GM23338 (cell line): ENCODE measurements around the gene MBL2. TPM values are rescaled to one million over a fixed set of nuclear protein-coding genes. Genes with fewer than 3 reads are reported as not detected.

ENCODE experiments used
- ATAC-seq: fragments of 200-7000 bp; cut with Tn5 transposase; 3 replicates; pipeline ENCODE4 v1.9.1; 2020
- DNase-seq: peaks from one replicate; pipeline ENCODE4 v3.0.0-alpha.2; 2015; ENCODE audit warnings: low spot score
- H2AFZ ChIP-seq: fragments of 200-600 bp; sonication (generic); 2 replicates; pipeline ENCODE4 v1.8.0; 2016; ENCODE audit warnings: antibody characterized with exemption, mild to moderate bottlenecking, moderate library complexity
- H3F3A ChIP-seq: fragments of 200-600 bp; sonication (generic); replicated peaks from 2 replicates; pipeline ENCODE4 v1.8.0; 2017; ENCODE audit warnings: antibody characterized with exemption, mixed run types, low read depth
- H3K27ac ChIP-seq: fragments of 200-600 bp; sonication (generic); 2 replicates; pipeline ENCODE4 v1.6.1; 2016; ENCODE audit warnings: low read depth
- H3K27me3 ChIP-seq: fragments of 200-600 bp; sonication (generic); 2 replicates; pipeline ENCODE4 v1.8.0; 2016; ENCODE audit warnings: mild to moderate bottlenecking, mixed run types, moderate library complexity; ENCODE audit not compliant: insufficient read depth
- H3K36me3 ChIP-seq: fragments of 200-600 bp; sonication (generic); 2 replicates; pipeline ENCODE4 v1.8.0; 2016; ENCODE audit warnings: mild to moderate bottlenecking; ENCODE audit not compliant: insufficient read depth
- H3K4me1 ChIP-seq: fragments of 200-600 bp; sonication (generic); 2 replicates; pipeline ENCODE4 v1.8.0; 2016; ENCODE audit warnings: mild to moderate bottlenecking, moderate library complexity; ENCODE audit not compliant: insufficient read depth
- H3K4me2 ChIP-seq: fragments of 200-600 bp; sonication (generic); 2 replicates; pipeline ENCODE4 v1.7.1; 2017; ENCODE audit warnings: mixed run types
- H3K4me3 ChIP-seq: fragments of 200-600 bp; sonication (generic); 2 replicates; pipeline ENCODE4 v1.6.1; 2016; ENCODE audit warnings: mixed run types
- H3K79me2 ChIP-seq: fragments of 200-600 bp; sonication (generic); replicated peaks from 2 replicates; pipeline ENCODE4 v1.8.0; 2017; ENCODE audit warnings: mild to moderate bottlenecking; ENCODE audit not compliant: insufficient read depth
- H3K9me2 ChIP-seq: fragments of 200-600 bp; sonication (generic); 2 replicates; pipeline ENCODE4 v1.8.0; 2017; ENCODE audit not compliant: insufficient read depth
- H4K20me1 ChIP-seq: fragments of 200-600 bp; sonication (generic); replicated peaks from 2 replicates; pipeline ENCODE4 v1.8.0; 2017; ENCODE audit warnings: mild to moderate bottlenecking; ENCODE audit not compliant: insufficient read depth
- H3K27ac Mint-ChIP-seq: 2 replicates; pipeline ENCODE4 v1.8.0; 2020; ENCODE audit warnings: inconsistent platforms, mild to moderate bottlenecking, moderate library complexity, mixed read lengths
- H3K27me3 Mint-ChIP-seq: 3 replicates; pipeline ENCODE4 v1.8.0; 2022; ENCODE audit warnings: low read depth, mild to moderate bottlenecking, moderate library complexity, mixed read lengths, inconsistent platforms; ENCODE audit not compliant: insufficient read depth, poor library complexity
- H3K36me3 Mint-ChIP-seq: 3 replicates; pipeline ENCODE4 v1.8.0; 2021; ENCODE audit warnings: low read depth, mild to moderate bottlenecking, inconsistent platforms, moderate library complexity, mixed read lengths
- H3K4me1 Mint-ChIP-seq: 3 replicates; pipeline ENCODE4 v1.8.0; 2020; ENCODE audit warnings: mild to moderate bottlenecking, inconsistent platforms, mixed read lengths
- H3K4me3 Mint-ChIP-seq: 3 replicates; pipeline ENCODE4 v1.8.0; 2021; ENCODE audit warnings: moderate library complexity, mild to moderate bottlenecking, inconsistent platforms, mixed read lengths
- H3K9me3 Mint-ChIP-seq: 3 replicates; pipeline ENCODE4 v1.8.0; 2020; ENCODE audit warnings: moderate library complexity, mild to moderate bottlenecking, inconsistent platforms, mixed read lengths
- CREB1 ChIP-seq: fragments of 250-450 bp; sonication (Bioruptor Pico); IDR thresholded peaks from 2 replicates; pipeline ENCODE4 v1.5.0; 2020; ENCODE audit warnings: low read depth, mild to moderate bottlenecking, moderate library complexity
- CTCF ChIP-seq, 2 experiments: fragments of 200-600 bp in 1 of 2; sonication (generic) in 1 of 2; conservative IDR thresholded peaks; 2 replicates each; pipeline versions ENCODE4 v1.5.1 to v1.6.1; 2016 to 2017; ENCODE audit warnings: antibody characterized with exemption in 2 of 2, low read depth in 2 of 2, mild to moderate bottlenecking in 2 of 2, moderate library complexity in 1 of 2
- ETS1 ChIP-seq: IDR thresholded peaks from 2 replicates; pipeline ENCODE4 v1.6.1; 2016; ENCODE audit warnings: antibody characterized with exemption
- POLR2AphosphoS5 ChIP-seq: IDR thresholded peaks from 2 replicates; pipeline ENCODE4 v1.6.1; 2016; ENCODE audit warnings: antibody characterized with exemption, low read depth
- REST ChIP-seq: IDR thresholded peaks from one replicate; pipeline ENCODE4 v1.6.1; 2018; ENCODE audit warnings: antibody characterized with exemption; ENCODE audit not compliant: unreplicated experiment
- STAT1 ChIP-seq: IDR thresholded peaks from one replicate; pipeline ENCODE4 v1.6.1; 2016; ENCODE audit warnings: antibody characterized with exemption; ENCODE audit not compliant: unreplicated experiment
- ZNF114 ChIP-seq: fragments of 250-450 bp; sonication (Bioruptor Pico); IDR thresholded peaks from 2 replicates; pipeline ENCODE4 v1.5.0; 2020; ENCODE audit warnings: mild to moderate bottlenecking, moderate library complexity
- ZNF331 ChIP-seq: fragments of 250-450 bp; sonication (Bioruptor Pico); IDR thresholded peaks from 2 replicates; pipeline ENCODE4 v1.5.0; 2020; ENCODE audit warnings: low read depth, mild to moderate bottlenecking, moderate library complexity
- ZNF462 ChIP-seq: fragments of 250-450 bp; sonication (Bioruptor Pico); IDR thresholded peaks from 2 replicates; pipeline ENCODE4 v1.5.0; 2020; ENCODE audit warnings: mild to moderate bottlenecking, moderate library complexity
- polyA plus RNA-seq: library from polyadenylated mRNA; unstranded; fragments of >200 nt; fragmentation: Nextera tagmentation; extraction: Ambion mirVana; gene quantifications from 2 replicates; pipeline ENCODE4 v1.2.1, GENCODE V29; 2016
- total RNA-seq: library from RNA; depleted of rRNA; stranded (reverse); fragments of >200 nt; shearing (Covaris generic); gene quantifications from 2 replicates; pipeline ENCODE4 v1.2.3, GENCODE V29; 2014

MBL2 gene
- total and polyA plus RNA-seq, 2 experiments from 2014 or later: not detected

- H3K4me1 Mint-ChIP-seq: peaks cover 4% of the 10 kb centered on the region; the same call in 2 of the 3 replicates
These were observed 7.2 kb upstream of the MBL2 start for GRCh38 chr10:52779541-52780390.

More at GRCh38 chr10:52779541-52780390, 7.2 kb upstream of the MBL2 start:
- no peaks in the 10 kb centered on the region for H3K36me3 Mint-ChIP-seq
- no peak overlapping the region for H3K4me3 Mint-ChIP-seq
- Histone ChIP-seq H3K4me3 (no peak overlapping the region), H3K79me2 (no peaks in the 10 kb centered on the region), H3K27me3 (no peaks in the 10 kb centered on the region), H3K36me3 (no peaks in the 10 kb centered on the region), H3K4me2 (no peak overlapping the region), H3F3A (no peaks in the 10 kb centered on the region), H2AFZ (no peak overlapping the region), H3K4me1 (no peaks in the 10 kb centered on the region), H4K20me1 (no peaks in the 10 kb centered on the region), H3K9me2 (no peaks in the 10 kb centered on the region), H3K27ac (no peak overlapping the region)
- H3K9me3 Mint-ChIP-seq: no peaks in the 10 kb centered on the region
- H3K27me3 Mint-ChIP-seq: peaks cover 6% of the 10 kb centered on the region
- DNase-seq (peak; percentile 90), ATAC-seq (peak; percentile 90)
- no peak overlapping the region for H3K27ac Mint-ChIP-seq
- TF ChIP-seq ZNF462 (CRISPR knock-in tag) (peak; percentile 93), ETS1 (no peak), REST (no peak), STAT1 (no peak), POLR2AphosphoS5 (no peak), ZNF331 (CRISPR knock-in tag) (no peak), CTCF (conservative IDR thresholded peaks at IDR 0.05; ENCODE audit: low read depth in 2 of 2) (peak; percentile 95 to 99), CREB1 (CRISPR knock-in tag) (peak; percentile 22; the same call in 1 of the 2 replicates), ZNF114 (CRISPR knock-in tag) (no peak)
